ENCODE results near the gene CNTN4. TPM values are rescaled to one million over a fixed set of nuclear protein-coding genes. Genes with fewer than 3 reads are reported as not detected.

Gene CNTN4
- total RNA-seq, 1 donor from 2014 or later = 16.1 TPM

- no peaks in the 10 kb centered on the region for H3K4me1 Mint-ChIP-seq (ENCODE audit: low read depth)
- H3K27me3 Mint-ChIP-seq = no peaks in the 10 kb centered on the region
Measured at GRCh38 chr3:2354702-2355101, 256.0 kb downstream of the CNTN4 start.

GRCh38 chr3:2356298-2356950 is 257.8 kb downstream of the CNTN4 start:
- H3K27me3 Mint-ChIP-seq = no peaks in the 10 kb centered on the region
- no peak for TF ChIP-seq CTCF (IDR thresholded peaks at IDR 0.05; ENCODE audit: unreplicated experiment)
- H3K9me3 Mint-ChIP-seq (ENCODE audit: low read depth) = peaks cover 4% of the 10 kb centered on the region
- peaks cover 4% of the 10 kb centered on the region for H3K36me3 Mint-ChIP-seq (ENCODE audit: insufficient read depth)
- DNase-seq (ENCODE audit: low spot score, unreplicated experiment) = no peak
- no peaks in the 10 kb centered on the region for H3K4me1 Mint-ChIP-seq (ENCODE audit: low read depth)
- no peak overlapping the region for H3K27ac Mint-ChIP-seq
- H3K4me3 Mint-ChIP-seq (ENCODE audit: low read depth) = no peak overlapping the region

More at GRCh38 chr3:2354702-2355101, 256.0 kb downstream of the CNTN4 start:
- Mint-ChIP-seq H3K27ac (no peak overlapping the region), H3K4me3 (ENCODE audit: low read depth) (no peak overlapping the region), H3K36me3 (ENCODE audit: insufficient read depth) (peaks cover 7% of the 10 kb centered on the region), H3K9me3 (ENCODE audit: low read depth) (peaks cover 10% of the 10 kb centered on the region)
- no peak for TF ChIP-seq CTCF (IDR thresholded peaks at IDR 0.05; ENCODE audit: unreplicated experiment)
- DNase-seq (ENCODE audit: low spot score, unreplicated experiment) = no peak

GRCh38 chr3:2360815-2361214 is 262.1 kb downstream of the CNTN4 start:
- no peaks in the 10 kb centered on the region for H3K36me3 Mint-ChIP-seq (ENCODE audit: insufficient read depth)
- no peak overlapping the region for H3K4me3 Mint-ChIP-seq (ENCODE audit: low read depth)
- no peaks in the 10 kb centered on the region for H3K9me3 Mint-ChIP-seq (ENCODE audit: low read depth)
- no peaks in the 10 kb centered on the region for H3K4me1 Mint-ChIP-seq (ENCODE audit: low read depth)
- no peak overlapping the region for H3K27ac Mint-ChIP-seq
- H3K27me3 Mint-ChIP-seq = no peaks in the 10 kb centered on the region
- DNase-seq (ENCODE audit: low spot score, unreplicated experiment) = no peak
- no peak for TF ChIP-seq CTCF (IDR thresholded peaks at IDR 0.05; ENCODE audit: unreplicated experiment)

GRCh38 chr3:2362122-2362521 is 263.5 kb downstream of the CNTN4 start:
- H3K27ac Mint-ChIP-seq = no peak overlapping the region
- no peaks in the 10 kb centered on the region for H3K27me3 Mint-ChIP-seq
- DNase-seq (ENCODE audit: low spot score, unreplicated experiment) = no peak
- no peaks in the 10 kb centered on the region for H3K36me3 Mint-ChIP-seq (ENCODE audit: insufficient read depth)
- TF ChIP-seq CTCF (IDR thresholded peaks at IDR 0.05; ENCODE audit: unreplicated experiment) = no peak
- no peak overlapping the region for H3K4me3 Mint-ChIP-seq (ENCODE audit: low read depth)
- H3K9me3 Mint-ChIP-seq (ENCODE audit: low read depth) = no peaks in the 10 kb centered on the region
- H3K4me1 Mint-ChIP-seq (ENCODE audit: low read depth) = no peaks in the 10 kb centered on the region

GRCh38 chr3:2363854-2364253 is 265.2 kb downstream of the CNTN4 start:
- H3K36me3 Mint-ChIP-seq (ENCODE audit: insufficient read depth) = no peaks in the 10 kb centered on the region
- H3K4me1 Mint-ChIP-seq (ENCODE audit: low read depth) = no peaks in the 10 kb centered on the region
- no peak overlapping the region for H3K27ac Mint-ChIP-seq
- H3K27me3 Mint-ChIP-seq = no peaks in the 10 kb centered on the region
- no peaks in the 10 kb centered on the region for H3K9me3 Mint-ChIP-seq (ENCODE audit: low read depth)
- no peak overlapping the region for H3K4me3 Mint-ChIP-seq (ENCODE audit: low read depth)
- no peak for DNase-seq (ENCODE audit: low spot score, unreplicated experiment)
- TF ChIP-seq CTCF (IDR thresholded peaks at IDR 0.05; ENCODE audit: unreplicated experiment) = no peak

All from progenitor cell of endocrine pancreas (in vitro differentiated cells).